Esophagus muscularis mucosa (tissue), 3 donors: ENCODE measurements around the gene KIRREL3.

Source experiments
- CTCF ChIP-seq, 3 experiments: fragments of 200-600 bp in 2 of 3; fragments of 450-650 bp in 1 of 3; sonication (generic) in 2 of 3; IDR thresholded peaks; one replicate each; pipeline ENCODE4 v1.5.1; 2017 to 2019; ENCODE audit warnings: antibody characterized with exemption in 3 of 3, mild to moderate bottlenecking in 2 of 3, moderate library complexity in 1 of 3
- POLR2A ChIP-seq: fragments of 450-650 bp; IDR thresholded peaks from one replicate; pipeline ENCODE4 v1.6.1; 2017; ENCODE audit warnings: antibody characterized with exemption, moderate library complexity, mild to moderate bottlenecking, low read depth
- POLR2AphosphoS5 ChIP-seq, 2 donors: sonication (generic); formaldehyde crosslinking; IDR thresholded peaks; one replicate each; pipeline ENCODE4 v1.6.1; 2017; ENCODE audit warnings: antibody characterized with exemption in 2 of 2

- TF ChIP-seq CTCF (IDR thresholded peaks at IDR 0.05), result no peak
- TF ChIP-seq POLR2AphosphoS5 (IDR thresholded peaks at IDR 0.05), result no peak
- no peak for TF ChIP-seq POLR2A
Measured at GRCh38 chr11:126530416-126530815, 470.2 kb downstream of the KIRREL3 start.
